ENCODE measurements around the gene ACMSD. TPM values are rescaled to one million over a fixed set of nuclear protein-coding genes. Genes with fewer than 3 reads are reported as not detected.
A peak's percentile ranks its signal among the peaks of the same experiment; 100 is the strongest.

The ACMSD gene
- total and polyA plus RNA-seq, 2 of the 4 experiments (the other 2 are of a cell fraction): not detected

- Histone ChIP-seq H2AFZ (replicated peaks; ENCODE audit: low read length, poor library complexity) (no peak overlapping the region), H2BK20ac (ENCODE audit: low read depth, low read length) (no peak overlapping the region), H3K36me3 (ENCODE audit: control insufficient read depth, insufficient read depth, low read length) (no peaks in the 10 kb centered on the region), H2BK120ac (ENCODE audit: low read depth, low read length) (no peak overlapping the region), H3K4ac (ENCODE audit: low read depth, low read length) (no peak overlapping the region), H3K27ac (ENCODE audit: insufficient read depth, low read length) (no peak overlapping the region), H4K20me1 (ENCODE audit: insufficient read depth, low read length) (no peaks in the 10 kb centered on the region), H3K9me1 (ENCODE audit: insufficient read depth, low read length) (no peaks in the 10 kb centered on the region), H4K91ac (ENCODE audit: insufficient read depth, low read depth, low read length) (no peak overlapping the region), H2BK15ac (ENCODE audit: low read depth, low read length) (no peak overlapping the region), H3K9ac (ENCODE audit: low read depth, low read length) (no peak overlapping the region), H3K14ac (replicated peaks; ENCODE audit: low read depth, low read length) (no peak overlapping the region), H3K23ac (ENCODE audit: low read depth, low read length) (no peak overlapping the region), H3K4me3 (ENCODE audit: insufficient read depth, low read depth, low read length) (no peak overlapping the region), H3K4me1 (ENCODE audit: control insufficient read depth, insufficient read depth, low read length) (no peaks in the 10 kb centered on the region), H3K27me3 (ENCODE audit: control insufficient read depth, insufficient read depth, low read length) (no peaks in the 10 kb centered on the region), H4K8ac (ENCODE audit: low read depth in 2 of 2, low read length in 2 of 2) (no peak overlapping the region), H3K4me2 (ENCODE audit: low read depth, low read length) (no peak overlapping the region), H4K5ac (ENCODE audit: low read depth, low read length) (no peak overlapping the region), H3K79me1 (ENCODE audit: low read depth in 1 of 2, low read length in 2 of 2) (no peaks in the 10 kb centered on the region), H2AK5ac (ENCODE audit: low read depth, low read length) (no peak overlapping the region), H2AK9ac (replicated peaks; ENCODE audit: low read depth, low read length, poor library complexity) (no peak overlapping the region), H3K9me3 (ENCODE audit: control insufficient read depth, insufficient read depth, low read length) (no peaks in the 10 kb centered on the region), H3K56ac (ENCODE audit: extremely low read depth, insufficient read depth, low read length) (no peak overlapping the region), H2BK5ac (ENCODE audit: low read depth, low read length, poor library complexity, severe bottlenecking) (no peak overlapping the region), H3K18ac (ENCODE audit: low read depth, low read length) (no peak overlapping the region)
- DNase-seq (peak; percentile 36), ATAC-seq (ENCODE audit: low read depth) (no peak)
- dilution Hi-C loops (cut with HindIII; ENCODE audit: low sequenced_read_pairs, unreplicated experiment): no loop called here
- intact Hi-C loops (cut with micrococcal nuclease): no loop called here
- ChIA-PET POLR2A (ENCODE audit: unreplicated experiment) (no interaction called here), CTCF (no interaction called here)
- TF ChIP-seq FOS (IDR thresholded peaks at IDR 0.05; ENCODE audit: low read depth, low read length): no peak
- TF ChIP-seq CHD1 (IDR thresholded peaks at IDR 0.05; ENCODE audit: low read depth, low read length): no peak
- TF ChIP-seq USF2 (IDR thresholded peaks at IDR 0.05; ENCODE audit: low read depth, low read length): no peak
- TF ChIP-seq CTCF (conservative IDR thresholded peaks at IDR 0.05; ENCODE audit: low read depth, low read length): no peak
- TF ChIP-seq BHLHE40 (IDR thresholded peaks at IDR 0.05; ENCODE audit: low read depth, low read length): no peak
- TF ChIP-seq RCOR1 (IDR thresholded peaks at IDR 0.05; ENCODE audit: insufficient replicate concordance, low read length): no peak
- no peak for TF ChIP-seq RFX5 (IDR thresholded peaks at IDR 0.05; ENCODE audit: low read depth, low read length)
- no peak for TF ChIP-seq RAD21 (IDR thresholded peaks at IDR 0.05; ENCODE audit: low read length)
- TF ChIP-seq MAFK (IDR thresholded peaks at IDR 0.05; ENCODE audit: low read depth, low read length): no peak
- no peak for TF ChIP-seq NFE2L2 (IDR thresholded peaks at IDR 0.05; ENCODE audit: low read depth, low read length)
- TF ChIP-seq SMC3 (IDR thresholded peaks at IDR 0.05; ENCODE audit: low read depth, low read length): no peak
- no peak for TF ChIP-seq MXI1 (IDR thresholded peaks at IDR 0.05; ENCODE audit: borderline replicate concordance, low read depth, low read length)
- TF ChIP-seq MAZ (IDR thresholded peaks at IDR 0.05; ENCODE audit: borderline replicate concordance, low read depth, low read length): no peak
- TF ChIP-seq ELK1 (IDR thresholded peaks at IDR 0.05; ENCODE audit: borderline replicate concordance, low read depth, low read length): no peak
- TF ChIP-seq CEBPB (IDR thresholded peaks at IDR 0.05; ENCODE audit: low read depth, low read length): no peak
- TF ChIP-seq POLR2A (IDR thresholded peaks at IDR 0.05; ENCODE audit: low read depth, low read length): no peak
- no TSS peak for BruUV-seq (replicated peaks)
- WGBS, 2 experiments (ENCODE audit: extremely low coverage in 2 of 2, insufficient read length in 1 of 2): no CpG with 5 or more reads among the region's 5 CpGs
- in situ Hi-C loops (cut with MboI; ENCODE audit: low sequenced_read_pairs): no loop called here
These were observed 20.1 kb upstream of the ACMSD start for GRCh38 chr2:134818321-134818720.
